ENCODE data around the gene TPPP2. TPM values are rescaled to one million over a fixed set of nuclear protein-coding genes. Genes with fewer than 3 reads are reported as not detected.

TPPP2 gene
- total RNA-seq, 1 experiment from 2014 or later, result not detected

- Mint-ChIP-seq H3K9me3 (ENCODE audit: unreplicated experiment) (no peaks in the 10 kb centered on the region), H3K27me3 (ENCODE audit: insufficient read depth, unreplicated experiment) (peaks cover 27% of the 10 kb centered on the region), H3K4me3 (ENCODE audit: unreplicated experiment) (no peak overlapping the region), H3K4me1 (ENCODE audit: insufficient read depth, unreplicated experiment) (peaks cover 7% of the 10 kb centered on the region), H3K36me3 (ENCODE audit: insufficient read depth, unreplicated experiment) (no peaks in the 10 kb centered on the region), H3K27ac (ENCODE audit: low read depth, unreplicated experiment) (no peak overlapping the region)
- CTCF ChIA-PET, result interaction anchor here (0.7 to 14.8 kb wide), 13 partner anchors 8 to 222 kb away, joined by 3 to 391 read pairs (median 8); partner anchors contain the start of genes RNASE7, SLC39A2 and TMEM253
- no peak for DNase-seq (ENCODE audit: unreplicated experiment)
- no TSS peak for BruUV-seq (replicated peaks)
- intact Hi-C loops (cut with micrococcal nuclease), result no loop called here
- TF ChIP-seq CTCF (IDR thresholded peaks at IDR 0.05; ENCODE audit: unreplicated experiment), result no peak
- POLR2A ChIA-PET, result no interaction called here
Measured at GRCh38 chr14:21018781-21019180, 11.2 kb upstream of the TPPP2 start.

- BruUV-seq (replicated peaks), result no TSS peak
- no peak for DNase-seq (ENCODE audit: unreplicated experiment)
- Mint-ChIP-seq H3K9me3 (ENCODE audit: unreplicated experiment) (no peaks in the 10 kb centered on the region), H3K27ac (ENCODE audit: low read depth, unreplicated experiment) (no peak overlapping the region), H3K27me3 (ENCODE audit: insufficient read depth, unreplicated experiment) (peaks cover 21% of the 10 kb centered on the region), H3K36me3 (ENCODE audit: insufficient read depth, unreplicated experiment) (no peaks in the 10 kb centered on the region), H3K4me1 (ENCODE audit: insufficient read depth, unreplicated experiment) (peaks cover 7% of the 10 kb centered on the region), H3K4me3 (ENCODE audit: unreplicated experiment) (no peak overlapping the region)
- ChIA-PET POLR2A (no interaction called here), CTCF (interaction anchor here (1.0 to 14.8 kb wide), 10 partner anchors 8 to 183 kb away, joined by 3 to 391 read pairs (median 14); partner anchors contain the start of genes RNASE7, SLC39A2 and TMEM253)
- intact Hi-C loops (cut with micrococcal nuclease), result no loop called here
- TF ChIP-seq CTCF (IDR thresholded peaks at IDR 0.05; ENCODE audit: unreplicated experiment), result no peak
Measured at GRCh38 chr14:21019366-21019765, 10.7 kb upstream of the TPPP2 start.

DNA sequence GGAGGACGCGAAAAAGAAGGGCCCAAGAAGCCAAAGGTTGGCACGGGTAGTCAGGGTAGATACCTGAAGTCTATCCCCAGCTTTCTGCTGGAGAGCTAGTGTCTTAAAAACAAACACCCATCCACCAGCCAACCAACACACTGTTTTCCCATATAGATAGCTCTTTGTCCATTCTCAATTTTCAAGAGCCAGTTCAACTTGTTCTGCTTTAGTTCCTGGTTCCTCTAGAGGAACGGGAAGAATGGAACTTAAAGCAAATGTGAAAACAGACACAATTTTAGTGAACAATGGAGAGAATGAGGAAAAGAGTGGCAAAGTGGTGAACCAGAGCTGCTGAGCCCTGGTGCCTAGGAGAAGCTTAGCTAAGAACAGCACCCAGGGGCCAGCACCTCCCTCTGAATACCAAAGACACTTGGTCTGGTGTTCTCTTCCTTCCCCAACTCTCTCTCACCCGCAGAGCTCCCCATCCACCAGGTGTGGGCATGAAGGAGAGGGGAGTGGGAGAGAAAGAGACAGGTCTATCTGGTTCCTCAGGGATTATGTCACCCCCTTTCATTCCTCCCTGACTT is 9.0 kb upstream of the TPPP2 start:
- Mint-ChIP-seq H3K9me3 (ENCODE audit: unreplicated experiment) (no peaks in the 10 kb centered on the region), H3K36me3 (ENCODE audit: insufficient read depth, unreplicated experiment) (no peaks in the 10 kb centered on the region), H3K27ac (ENCODE audit: low read depth, unreplicated experiment) (no peak overlapping the region), H3K4me1 (ENCODE audit: insufficient read depth, unreplicated experiment) (no peaks in the 10 kb centered on the region), H3K27me3 (ENCODE audit: insufficient read depth, unreplicated experiment) (peaks cover 20% of the 10 kb centered on the region), H3K4me3 (ENCODE audit: unreplicated experiment) (no peak overlapping the region)
- no peak for TF ChIP-seq CTCF (IDR thresholded peaks at IDR 0.05; ENCODE audit: unreplicated experiment)
- no TSS peak for BruUV-seq (replicated peaks)
- intact Hi-C loops (cut with micrococcal nuclease), result no loop called here
- POLR2A ChIA-PET, result interaction anchor here (0.6 to 0.8 kb wide), 2 partner anchors 16 to 19 kb away, joined by 3 read pairs; no protein-coding TSS in a partner anchor
- CTCF ChIA-PET, result interaction anchor here (0.7 to 14.8 kb wide), 9 partner anchors 11 to 87 kb away, joined by 4 to 391 read pairs (median 7); partner anchors contain the start of genes RNASE7 and TMEM253
- no peak for DNase-seq (ENCODE audit: unreplicated experiment)

DNA sequence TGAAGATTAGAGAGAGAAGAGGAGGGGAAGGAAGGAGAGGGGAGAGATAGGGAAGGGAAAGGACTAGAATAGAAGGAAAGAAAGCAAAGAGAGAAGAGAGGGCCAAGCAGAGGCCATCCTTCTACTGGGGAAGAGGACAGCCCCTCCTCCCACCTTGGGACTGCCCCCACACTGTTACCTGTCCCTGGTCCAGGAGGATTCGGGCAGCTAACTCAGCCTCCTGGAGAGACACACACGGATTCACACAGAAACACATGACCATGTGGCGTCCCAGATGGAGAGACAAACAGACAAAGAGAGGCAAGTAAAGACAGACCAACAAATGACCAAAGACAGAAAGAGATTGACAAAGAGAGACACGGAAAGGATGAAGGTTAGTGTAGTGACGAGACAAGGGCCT is 7.3 kb upstream of the TPPP2 start:
- Mint-ChIP-seq H3K4me1 (ENCODE audit: insufficient read depth, unreplicated experiment) (no peaks in the 10 kb centered on the region), H3K36me3 (ENCODE audit: insufficient read depth, unreplicated experiment) (no peaks in the 10 kb centered on the region), H3K4me3 (ENCODE audit: unreplicated experiment) (no peak overlapping the region), H3K9me3 (ENCODE audit: unreplicated experiment) (no peaks in the 10 kb centered on the region), H3K27ac (ENCODE audit: low read depth, unreplicated experiment) (no peak overlapping the region), H3K27me3 (ENCODE audit: insufficient read depth, unreplicated experiment) (peaks cover 20% of the 10 kb centered on the region)
- TF ChIP-seq CTCF (IDR thresholded peaks at IDR 0.05; ENCODE audit: unreplicated experiment), result no peak
- no TSS peak for BruUV-seq (replicated peaks)
- intact Hi-C loops (cut with micrococcal nuclease), result no loop called here
- POLR2A ChIA-PET, result interaction anchor here (0.6 kb wide), 1 partner anchor 61 kb away, joined by 5 read pairs; no protein-coding TSS in a partner anchor
- CTCF ChIA-PET, result interaction anchor here (1.2 to 14.8 kb wide), 5 partner anchors 8 to 167 kb away, joined by 4 to 391 read pairs (median 25); partner anchors contain the start of gene RNASE7
- no peak for DNase-seq (ENCODE audit: unreplicated experiment)

Data from MCF 10A (cell line).